Rectal smooth muscle tissue (tissue), 1 donor: ENCODE results near the gene CRACR2B.

Experiments used
- H3K27ac ChIP-seq: one replicate; pipeline ENCODE4 v1.7.0; 2013; ENCODE audit warnings: low read depth, low read length, inconsistent platforms
- H3K27me3 ChIP-seq: one replicate; pipeline ENCODE4 v1.7.0; 2013; ENCODE audit warnings: low read length; ENCODE audit not compliant: control insufficient read depth, insufficient read depth
- H3K36me3 ChIP-seq: one replicate; pipeline ENCODE4 v1.7.0; 2013; ENCODE audit warnings: low read length; ENCODE audit not compliant: control insufficient read depth, insufficient read depth
- H3K4me1 ChIP-seq: one replicate; pipeline ENCODE4 v1.7.0; 2013; ENCODE audit warnings: low read length; ENCODE audit not compliant: control insufficient read depth, insufficient read depth
- H3K4me3 ChIP-seq: one replicate; pipeline ENCODE4 v1.7.0; 2013; ENCODE audit warnings: low read length
- H3K9ac ChIP-seq: one replicate; pipeline ENCODE4 v1.7.0; 2013; ENCODE audit warnings: low read length

Gene CRACR2B

DNA sequence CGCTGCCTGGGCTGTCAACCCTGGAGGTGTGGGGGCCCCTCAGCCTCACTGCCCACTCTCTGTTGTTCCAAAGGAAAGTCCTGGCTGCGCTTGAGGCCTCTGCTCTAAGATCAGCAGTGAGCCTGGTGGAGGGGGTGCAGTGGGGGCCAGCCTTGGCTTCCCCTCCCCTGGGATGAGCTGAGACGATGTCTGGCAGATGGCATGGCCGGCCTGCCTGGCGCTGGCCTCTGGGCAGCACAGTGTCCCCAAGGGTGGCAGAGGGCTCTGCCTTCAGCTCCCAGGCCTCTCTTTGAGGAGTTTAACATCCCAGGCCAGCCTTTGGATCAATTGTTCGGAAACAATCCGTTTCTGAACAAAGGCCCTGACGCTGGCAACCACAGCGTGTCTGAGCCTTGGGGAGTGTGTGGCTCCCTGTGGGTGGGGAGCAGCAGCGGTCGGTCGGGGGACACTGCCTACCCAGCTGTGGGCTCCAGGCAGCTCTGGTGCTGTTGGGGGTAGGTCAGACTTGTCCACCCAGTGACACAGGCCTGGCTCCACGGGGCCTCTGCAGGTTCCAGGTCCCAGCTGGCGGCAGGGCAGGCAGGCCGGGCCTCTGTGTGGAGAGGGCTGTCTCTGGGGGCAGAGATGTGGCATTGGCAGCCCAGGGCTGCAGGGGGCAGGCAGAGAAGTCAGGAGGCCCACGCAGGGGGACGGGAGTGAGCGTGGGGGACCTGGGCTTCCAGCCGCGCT is 27.0 kb downstream of the CRACR2B start:
- no peak overlapping the region for H3K4me3 ChIP-seq
- H3K27me3 ChIP-seq, result no peaks in the 10 kb centered on the region
- H3K27ac ChIP-seq, result no peak overlapping the region
- H3K9ac ChIP-seq, result no peak overlapping the region
- H3K36me3 ChIP-seq, result no peaks in the 10 kb centered on the region
- H3K4me1 ChIP-seq, result no peaks in the 10 kb centered on the region

- Histone ChIP-seq H3K9ac (no peak overlapping the region), H3K36me3 (no peaks in the 10 kb centered on the region), H3K27me3 (no peaks in the 10 kb centered on the region), H3K4me1 (peaks cover 3% of the 10 kb centered on the region), H3K27ac (no peak overlapping the region), H3K4me3 (no peak overlapping the region)
These were observed 27.6 kb downstream of the CRACR2B start for GRCh38 chr11:855330-855674.

DNA sequence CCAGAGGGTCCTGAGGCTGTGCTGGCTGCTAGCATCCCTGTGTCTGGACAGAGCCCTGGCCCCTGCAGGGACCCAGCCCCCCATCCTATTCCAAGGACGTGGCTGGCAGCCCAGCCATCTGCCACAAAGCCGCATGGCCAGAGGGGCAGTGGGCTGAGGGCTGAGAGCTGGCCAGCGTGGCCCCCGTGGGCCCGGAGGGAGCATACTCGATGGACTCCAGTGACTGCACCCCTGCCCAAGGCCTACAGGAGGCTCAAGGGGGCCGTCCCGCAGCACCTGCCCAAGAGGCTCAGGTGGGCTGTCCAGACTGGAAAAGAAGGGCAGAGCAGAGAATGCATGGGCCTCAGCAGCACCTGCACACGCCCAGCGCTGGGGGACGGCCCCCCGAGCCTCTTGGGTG is 28.1 kb downstream of the CRACR2B start:
- Histone ChIP-seq H3K9ac (no peak overlapping the region), H3K4me3 (no peak overlapping the region), H3K27ac (no peak overlapping the region), H3K4me1 (peaks cover 4% of the 10 kb centered on the region), H3K36me3 (no peaks in the 10 kb centered on the region), H3K27me3 (no peaks in the 10 kb centered on the region)

- Histone ChIP-seq H3K27me3 (no peaks in the 10 kb centered on the region), H3K4me3 (no peak overlapping the region), H3K27ac (no peak overlapping the region), H3K9ac (no peak overlapping the region), H3K4me1 (peaks cover 4% of the 10 kb centered on the region), H3K36me3 (no peaks in the 10 kb centered on the region)
These were observed 28.7 kb downstream of the CRACR2B start for GRCh38 chr11:856397-856796.

DNA sequence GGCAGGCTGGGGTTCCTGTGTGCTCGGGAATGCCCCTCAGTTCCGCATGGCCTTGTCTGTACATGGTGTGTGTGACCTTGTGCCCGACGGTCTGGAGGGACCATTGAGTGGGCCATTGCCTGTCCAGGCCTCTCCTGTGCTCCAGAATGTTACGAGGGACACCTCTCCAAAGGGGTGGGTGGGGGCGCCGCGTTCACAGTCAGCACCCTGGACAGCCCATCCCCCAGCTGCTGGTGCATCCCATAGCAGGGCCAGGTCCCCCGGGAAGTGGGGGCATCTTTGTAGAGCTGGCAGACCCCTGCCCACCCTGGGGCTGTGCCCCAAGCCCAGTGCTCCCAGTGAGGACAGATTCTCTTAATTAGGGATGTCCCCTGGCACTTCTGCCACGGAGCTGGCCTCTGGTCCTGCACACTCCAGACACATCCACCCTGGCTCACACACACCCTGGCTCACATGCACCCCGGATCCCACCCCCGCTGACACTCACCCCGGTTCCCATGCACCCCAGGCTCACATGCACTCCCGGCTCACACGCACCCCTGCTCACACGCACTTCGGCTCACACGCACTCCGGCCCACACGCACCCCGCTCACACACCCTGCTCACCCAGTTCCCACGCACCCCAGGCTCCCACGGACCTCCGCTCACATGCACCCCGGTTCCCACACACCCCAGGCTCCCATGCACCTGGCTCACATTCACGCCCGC is 30.5 kb downstream of the CRACR2B start:
- Histone ChIP-seq H3K9ac (no peak overlapping the region), H3K36me3 (no peaks in the 10 kb centered on the region), H3K27ac (no peak overlapping the region), H3K27me3 (peaks cover 4% of the 10 kb centered on the region), H3K4me3 (no peak overlapping the region), H3K4me1 (peaks cover 4% of the 10 kb centered on the region)

- peaks cover 4% of the 10 kb centered on the region for H3K4me1 ChIP-seq
- no peaks in the 10 kb centered on the region for H3K36me3 ChIP-seq
- H3K9ac ChIP-seq, result no peak overlapping the region
These were observed 31.1 kb downstream of the CRACR2B start for GRCh38 chr11:858762-859339.

GRCh38 chr11:859394-860131 is 31.8 kb downstream of the CRACR2B start:
- Histone ChIP-seq H3K4me1 (peaks cover 4% of the 10 kb centered on the region), H3K4me3 (peak overlapping the region; percentile 45), H3K36me3 (no peaks in the 10 kb centered on the region), H3K27ac (peak overlapping the region; percentile 48), H3K27me3 (peaks cover 4% of the 10 kb centered on the region), H3K9ac (no peak overlapping the region)

More at GRCh38 chr11:858762-859339, 31.1 kb downstream of the CRACR2B start:
- peaks cover 4% of the 10 kb centered on the region for H3K27me3 ChIP-seq
- H3K27ac ChIP-seq, result no peak overlapping the region
- H3K4me3 ChIP-seq, result no peak overlapping the region

- Histone ChIP-seq H3K27me3 (peaks cover 4% of the 10 kb centered on the region), H3K4me1 (peaks cover 4% of the 10 kb centered on the region), H3K27ac (peak overlapping the region; percentile 6), H3K9ac (no peak overlapping the region), H3K36me3 (peaks cover 1% of the 10 kb centered on the region), H3K4me3 (no peak overlapping the region)
These were observed 32.8 kb downstream of the CRACR2B start for GRCh38 chr11:860234-861104.

DNA sequence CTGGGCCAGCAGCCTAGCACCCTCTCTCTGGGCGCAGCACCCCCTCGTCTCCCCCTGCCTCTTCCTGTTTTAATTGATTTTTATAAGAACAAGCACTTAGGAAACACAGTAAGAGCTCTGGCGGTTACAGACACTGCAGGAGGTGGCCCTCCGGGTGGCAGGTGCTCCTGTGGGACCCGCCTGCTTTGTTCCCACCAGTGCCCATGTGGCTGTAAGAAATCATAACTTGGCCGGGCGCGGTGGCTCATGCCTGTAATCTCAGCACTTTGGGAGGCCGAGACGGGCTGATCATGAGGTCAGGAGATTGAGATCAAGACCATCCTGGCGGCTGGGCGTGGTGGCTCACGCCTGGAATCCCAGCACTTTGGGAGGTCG is 33.4 kb downstream of the CRACR2B start:
- no peak overlapping the region for H3K9ac ChIP-seq
- H3K27ac ChIP-seq, result no peak overlapping the region
- peaks cover 3% of the 10 kb centered on the region for H3K36me3 ChIP-seq
- H3K4me3 ChIP-seq, result no peak overlapping the region
- peaks cover 4% of the 10 kb centered on the region for H3K4me1 ChIP-seq
- peaks cover 4% of the 10 kb centered on the region for H3K27me3 ChIP-seq

GRCh38 chr11:862081-862661 is 34.5 kb downstream of the CRACR2B start:
- Histone ChIP-seq H3K27me3 (peaks cover 4% of the 10 kb centered on the region), H3K4me1 (peaks cover 4% of the 10 kb centered on the region), H3K9ac (no peak overlapping the region), H3K4me3 (no peak overlapping the region), H3K36me3 (peaks cover 3% of the 10 kb centered on the region), H3K27ac (no peak overlapping the region)

DNA sequence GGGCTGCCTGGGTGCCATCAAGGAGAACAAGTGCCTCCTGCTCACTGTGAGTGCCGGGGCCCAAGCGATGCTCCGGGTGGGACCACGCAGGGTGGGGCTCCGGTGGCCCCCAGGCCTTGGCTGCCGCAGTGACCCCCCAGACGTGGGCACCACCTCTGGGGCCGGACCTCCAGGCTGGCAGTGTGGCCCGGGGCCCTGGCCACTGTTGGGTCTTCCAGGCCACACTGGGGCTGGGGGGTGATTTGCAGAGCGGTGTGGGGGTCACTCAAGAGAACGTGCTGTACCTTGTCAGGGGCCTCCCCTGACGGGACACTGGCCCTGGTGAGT is 34.9 kb downstream of the CRACR2B start:
- H3K4me1 ChIP-seq, result peaks cover 4% of the 10 kb centered on the region
- peaks cover 3% of the 10 kb centered on the region for H3K36me3 ChIP-seq

More for the DNA sequence above, 34.9 kb downstream of the CRACR2B start:
- H3K9ac ChIP-seq, result no peak overlapping the region
- peaks cover 4% of the 10 kb centered on the region for H3K27me3 ChIP-seq
- H3K27ac ChIP-seq, result no peak overlapping the region
- H3K4me3 ChIP-seq, result no peak overlapping the region
